IPS-NIHi7 (cell line): ENCODE data around the gene EBF4.
"Not testable (repeated sequence)": the region's sequence is repeated elsewhere in the genome, so short reads cannot be mapped to it uniquely, and the experiment has no call there.

Experiments
- DNase-seq: peaks from one replicate; pipeline ENCODE4 v3.0.0; 2012; ENCODE audit warnings: mixed read lengths; ENCODE audit errors: extremely low spot score

The EBF4 gene

DNA sequence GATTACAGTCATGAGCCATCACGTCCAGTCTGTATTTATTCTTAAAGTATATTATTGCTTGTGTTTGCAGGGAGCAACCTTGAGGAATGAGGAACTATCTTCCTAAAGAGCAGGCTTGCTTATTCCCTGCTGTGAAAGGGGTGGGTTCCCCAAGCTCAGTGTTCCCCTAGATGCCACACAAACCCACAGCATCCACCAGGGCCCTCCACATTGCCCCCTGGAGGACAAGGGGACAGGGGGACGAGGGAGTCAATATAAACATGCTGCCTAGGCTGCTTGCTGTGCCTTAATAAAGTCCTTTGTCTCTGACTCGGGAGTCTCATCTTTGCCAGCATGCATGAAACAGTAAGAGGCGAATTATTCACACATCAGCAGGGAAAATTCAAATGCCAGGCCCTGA, 20.6 kb upstream of the EBF4 start:
- DNase-seq: peak; percentile 46

DNA sequence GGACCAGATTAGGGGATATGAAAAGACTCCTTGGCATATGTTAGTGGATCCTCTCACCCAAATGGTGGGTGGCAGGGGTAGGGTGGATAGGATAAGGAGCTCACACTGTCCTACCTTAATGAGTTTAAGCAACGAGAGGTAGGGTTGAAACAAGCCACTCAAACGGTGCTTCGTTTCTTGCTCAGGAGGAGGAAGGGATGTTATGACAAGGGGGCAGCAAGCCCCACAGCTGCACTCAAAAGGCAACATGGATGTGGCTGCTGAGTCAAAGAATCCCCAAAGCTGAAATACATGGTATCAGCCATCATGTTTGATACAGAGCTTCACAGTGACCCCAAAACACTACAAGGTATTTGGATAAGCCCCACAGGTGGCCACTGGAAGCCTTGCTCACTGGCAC, 20.1 kb upstream of the EBF4 start:
- no peak for DNase-seq

DNA sequence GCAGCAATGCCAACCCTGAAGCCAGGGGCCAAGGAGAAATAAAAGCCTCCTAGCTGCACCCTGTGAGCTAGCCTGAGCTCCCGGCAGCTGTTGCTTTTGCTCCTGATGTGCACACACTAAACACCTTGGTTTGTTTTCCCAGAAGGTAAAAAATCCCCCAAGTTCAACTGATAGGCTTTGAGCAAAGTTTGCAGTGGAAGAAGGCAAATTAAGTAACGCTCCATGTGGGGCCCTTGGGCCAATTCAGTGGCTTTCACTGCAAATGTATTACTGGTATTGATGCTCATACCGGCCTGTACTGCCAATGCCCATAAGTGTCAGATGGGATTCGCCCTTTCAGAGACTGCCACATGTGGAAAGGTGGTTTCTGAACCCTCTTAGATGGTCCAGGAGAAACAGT, 19.1 kb upstream of the EBF4 start:
- DNase-seq: no peak

DNA sequence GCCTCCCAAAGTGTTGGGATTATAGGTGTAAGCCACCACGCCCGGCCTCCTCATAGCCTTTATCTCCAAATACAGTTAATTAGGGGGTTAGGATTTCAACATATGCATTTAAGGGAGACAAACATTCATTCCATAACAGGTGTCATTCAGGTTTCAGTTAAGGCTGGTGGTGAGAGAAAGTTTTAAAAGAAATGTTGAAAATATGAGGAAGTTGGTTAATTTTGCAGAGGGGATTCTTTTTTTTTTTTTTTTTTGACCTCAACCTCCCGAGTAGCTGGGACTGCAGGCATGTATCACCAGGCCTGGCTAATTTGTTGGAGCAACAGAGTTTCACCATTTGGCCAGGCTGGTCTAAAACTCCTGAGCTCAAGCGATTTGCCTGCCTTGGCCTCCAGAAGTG, 12.5 kb upstream of the EBF4 start:
- DNase-seq: no peak

DNA sequence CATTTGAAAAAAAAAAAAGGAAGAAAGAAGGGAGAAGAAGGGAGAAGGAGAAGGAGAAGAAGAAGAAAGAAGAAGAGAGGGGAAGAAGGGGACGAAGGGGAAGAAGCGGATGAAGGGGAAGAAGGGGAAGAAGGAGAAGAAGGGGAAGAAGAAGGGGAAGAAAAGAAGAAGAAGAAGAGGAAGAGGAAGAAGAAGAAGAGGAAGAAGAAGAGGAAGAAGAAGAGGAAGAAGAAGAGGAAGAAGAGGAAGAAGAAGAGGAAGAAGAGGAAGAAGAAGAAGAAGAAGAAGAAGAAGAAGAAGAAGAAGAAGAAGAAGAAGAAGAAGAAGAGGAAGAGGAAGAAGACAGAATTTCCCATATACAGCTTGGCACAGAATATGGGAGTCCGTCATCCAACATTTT, 10.5 kb upstream of the EBF4 start:
- not testable (repeated sequence) for DNase-seq

DNA sequence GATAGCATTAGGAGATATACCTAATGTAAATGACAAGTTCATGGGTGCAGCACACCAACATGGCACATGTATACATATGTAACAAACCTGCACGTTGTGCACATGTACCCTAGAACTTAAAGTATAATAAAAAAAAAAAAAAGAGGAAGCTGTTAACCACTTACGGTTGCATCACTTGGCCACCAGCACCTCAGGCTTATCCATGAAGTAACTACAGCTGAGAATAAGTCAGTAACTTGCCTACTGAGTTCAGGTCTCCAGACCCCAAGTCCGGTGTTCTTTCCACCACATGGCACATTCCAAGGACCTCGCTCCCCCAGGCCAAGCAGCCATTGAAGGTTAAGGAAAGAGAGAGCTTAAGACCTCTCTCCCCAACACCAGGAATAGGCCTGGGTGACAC, 7.8 kb upstream of the EBF4 start:
- not testable (repeated sequence) for DNase-seq

DNA sequence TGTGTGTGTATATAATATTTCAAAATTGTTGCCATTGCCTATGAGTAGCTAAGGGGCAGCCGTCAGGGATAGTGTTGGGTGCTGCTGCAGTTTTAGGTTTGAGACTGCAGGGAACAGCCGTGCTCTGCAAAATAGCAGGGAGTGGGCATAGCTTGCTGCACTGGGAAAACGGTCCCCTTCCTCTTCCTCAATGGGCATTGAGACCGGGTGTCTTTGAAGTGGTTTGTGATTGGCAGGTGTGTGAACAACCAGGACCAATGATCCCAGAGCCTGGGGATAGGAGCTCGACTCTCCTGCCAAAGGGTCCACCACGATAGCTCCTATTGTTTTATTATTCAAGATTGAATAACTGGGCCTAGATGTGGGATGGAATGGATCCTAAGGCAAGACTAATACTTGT, 5.1 kb upstream of the EBF4 start:
- DNase-seq: no peak

DNA sequence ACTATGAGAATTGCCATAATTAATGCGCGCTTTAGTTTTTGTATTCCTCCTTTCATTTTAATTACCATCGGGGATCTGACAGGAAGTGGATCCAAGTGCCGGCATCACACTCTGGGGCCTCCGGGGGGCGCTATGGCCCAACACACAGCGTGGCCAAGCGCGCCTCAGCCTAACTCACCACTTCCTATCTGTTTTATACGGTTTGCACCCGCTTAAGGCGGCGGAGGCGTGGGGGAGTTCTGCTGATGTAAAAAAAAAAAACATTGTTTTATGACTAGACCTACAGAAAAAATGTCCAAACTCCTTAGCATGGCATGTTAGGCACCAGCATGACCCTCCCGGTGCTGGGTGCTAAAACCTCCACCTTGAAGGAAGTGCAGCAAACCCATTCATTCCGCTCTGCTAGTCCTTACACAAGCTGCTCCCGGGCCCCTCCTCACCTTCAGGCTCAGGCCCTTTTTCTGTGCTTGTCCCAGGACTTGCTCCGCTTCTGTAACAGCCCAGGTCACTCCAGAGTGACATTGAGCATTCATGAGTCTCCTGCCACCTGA, 4.5 kb upstream of the EBF4 start:
- DNase-seq: peak; percentile 77

DNA sequence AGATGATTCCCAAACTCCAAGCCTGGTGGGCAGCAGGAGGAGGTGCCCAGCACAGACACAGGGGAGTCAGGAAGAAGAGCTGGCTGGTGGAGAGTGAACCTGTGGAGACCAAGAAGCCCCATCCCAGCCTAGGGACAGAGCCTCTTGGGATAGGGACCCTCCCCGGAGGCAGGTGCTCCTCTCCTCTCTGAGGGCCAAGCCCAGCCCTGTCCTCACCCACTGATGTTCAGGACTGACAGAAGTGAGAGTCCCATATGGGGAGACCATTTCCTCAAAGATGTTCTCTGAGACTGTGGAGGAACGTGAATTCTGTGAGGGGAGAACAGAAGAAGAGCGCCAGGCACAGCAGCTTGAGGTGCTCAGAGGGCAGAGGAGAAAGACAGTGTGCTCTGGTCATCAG, 2.4 kb upstream of the EBF4 start:
- no peak for DNase-seq

DNA sequence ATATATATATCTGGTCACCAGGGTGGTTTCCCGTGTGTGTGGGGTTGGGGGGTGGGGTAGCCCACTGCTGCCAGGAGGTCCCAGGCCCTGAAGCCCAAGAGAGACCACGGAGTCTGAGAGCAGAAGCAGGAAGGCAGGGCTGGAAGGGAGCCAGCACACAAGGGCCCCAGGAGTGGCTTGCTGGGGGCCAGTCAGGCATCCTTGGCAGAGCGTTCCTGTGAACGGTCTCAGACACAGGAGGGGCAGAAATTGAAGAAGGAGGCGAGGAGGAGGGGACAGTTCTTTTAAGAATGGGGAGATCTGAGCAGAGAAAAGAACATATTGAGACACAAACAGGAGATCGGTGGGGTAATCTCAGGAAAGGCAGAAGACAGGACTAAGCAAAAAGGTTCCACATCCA, 1.9 kb upstream of the EBF4 start:
- no peak for DNase-seq

DNA sequence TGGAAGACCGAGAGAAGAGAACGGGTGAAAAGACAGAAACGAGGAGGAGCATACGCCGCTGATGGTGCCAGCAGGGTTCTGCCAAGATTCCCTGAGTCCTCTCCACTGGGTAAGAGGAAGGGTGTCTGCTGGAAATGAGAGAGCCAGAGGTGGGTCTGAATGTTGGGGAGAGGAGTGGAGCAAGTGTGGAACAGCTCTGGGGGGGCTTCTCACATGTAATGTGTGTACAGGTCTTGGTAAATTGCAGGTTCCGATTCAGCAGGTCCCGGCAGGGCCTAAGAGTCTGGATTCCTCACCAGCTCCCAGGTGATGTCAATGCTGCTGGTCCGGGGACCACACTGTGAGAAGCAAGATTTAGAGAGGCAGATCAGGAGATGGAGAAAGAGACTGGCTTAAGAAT, 1.5 kb upstream of the EBF4 start:
- DNase-seq: no peak

DNA sequence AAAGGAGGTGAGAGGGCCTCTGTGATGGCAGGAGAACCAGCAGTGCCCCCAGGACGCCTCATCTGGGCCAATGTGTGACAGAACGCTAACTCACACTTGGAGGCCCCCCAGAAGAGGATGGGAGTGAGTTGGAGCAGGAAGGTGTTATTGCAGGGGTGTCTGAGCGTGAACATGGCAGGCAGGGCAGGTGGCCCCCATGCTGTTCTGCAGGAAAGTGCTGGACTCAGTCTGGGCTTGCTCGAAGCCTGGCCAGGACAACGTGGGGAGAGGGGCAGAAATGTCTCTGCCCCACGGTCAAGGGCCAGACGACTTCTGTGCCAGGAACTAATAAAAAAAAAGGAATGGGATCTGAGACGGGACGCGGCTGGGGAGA, 931 bp upstream of the EBF4 start:
- no peak for DNase-seq

DNA sequence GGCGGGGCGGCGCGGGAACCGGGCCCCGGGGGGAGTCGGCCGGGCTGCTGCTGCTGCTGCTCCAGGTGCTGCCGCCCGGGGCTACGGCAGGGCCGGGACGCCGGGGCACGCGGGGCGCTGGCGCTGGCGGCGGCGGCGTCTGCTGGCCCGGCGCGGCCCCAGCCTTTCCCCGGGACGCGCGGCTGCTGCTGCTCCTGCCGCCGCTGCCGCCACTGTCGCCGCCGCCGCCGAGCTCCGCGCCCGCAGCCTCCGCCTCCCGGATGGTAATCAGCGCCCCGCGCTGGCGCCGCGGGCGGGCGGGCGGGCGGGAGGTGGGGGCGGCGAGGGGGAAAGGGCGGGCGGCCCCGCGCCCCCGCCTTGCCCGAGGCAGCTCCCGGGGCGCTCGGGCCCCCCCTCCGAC, 306 bp downstream of the EBF4 start:
- no peak for DNase-seq

DNA sequence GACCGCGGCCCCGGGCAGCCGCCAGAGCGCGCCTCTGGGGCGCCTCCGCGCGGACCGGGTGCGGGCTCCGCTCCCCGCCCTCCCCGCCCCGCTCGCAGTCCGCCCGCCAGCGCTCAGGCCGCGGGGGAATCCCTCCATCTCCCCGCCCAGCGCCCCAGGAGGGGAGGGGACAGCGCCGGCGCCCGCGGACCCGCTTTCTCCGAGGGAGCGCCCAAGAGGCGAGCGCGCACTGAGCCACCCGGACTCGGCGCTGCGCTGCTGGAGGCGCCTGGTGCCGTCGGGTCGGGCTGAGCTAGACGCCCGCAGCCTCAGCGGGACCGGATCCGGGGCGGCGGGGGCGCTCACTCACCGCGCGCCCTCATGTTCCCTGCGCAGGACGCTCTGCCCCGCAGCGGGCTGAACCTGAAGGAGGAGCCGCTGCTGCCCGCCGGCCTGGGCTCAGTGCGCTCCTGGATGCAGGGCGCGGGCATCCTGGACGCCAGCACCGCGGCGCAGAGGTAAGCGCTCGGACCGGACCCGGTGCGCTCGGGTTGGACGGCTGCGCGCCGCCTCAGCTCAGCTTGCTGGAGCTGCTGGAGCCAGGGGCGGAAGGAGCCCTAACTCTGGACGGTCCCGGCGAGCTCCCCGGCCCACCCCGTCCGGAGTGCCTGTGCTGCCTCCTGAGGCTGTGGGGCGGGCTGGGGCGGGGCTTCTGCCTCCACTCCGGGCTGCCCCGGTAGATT, 867 bp downstream of the EBF4 start:
- DNase-seq: peak; percentile 51

DNA sequence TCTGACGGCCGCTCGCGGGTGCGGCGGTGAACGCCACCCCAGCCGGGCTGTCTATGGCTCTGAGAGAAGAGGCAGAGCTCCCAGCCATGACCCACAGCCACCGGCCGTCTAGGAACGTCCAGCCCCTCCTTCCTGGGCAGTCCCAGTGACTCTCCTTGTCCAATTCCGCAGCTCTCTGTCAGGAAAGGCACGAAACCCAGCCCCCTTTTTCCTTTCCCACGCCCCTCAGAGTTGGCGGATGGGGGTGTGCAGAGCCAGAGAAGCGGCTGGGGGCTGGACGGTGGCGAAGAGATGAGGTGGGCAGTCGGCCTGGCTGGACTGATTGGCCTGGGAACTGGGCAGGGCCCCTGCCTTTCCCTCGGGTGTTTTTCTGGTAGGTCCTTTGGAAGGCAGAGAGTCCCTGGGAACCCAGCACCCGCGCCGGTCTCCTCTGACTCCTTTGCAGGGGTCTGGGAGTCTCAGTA, 1.5 kb downstream of the EBF4 start:
- no peak for DNase-seq

DNA sequence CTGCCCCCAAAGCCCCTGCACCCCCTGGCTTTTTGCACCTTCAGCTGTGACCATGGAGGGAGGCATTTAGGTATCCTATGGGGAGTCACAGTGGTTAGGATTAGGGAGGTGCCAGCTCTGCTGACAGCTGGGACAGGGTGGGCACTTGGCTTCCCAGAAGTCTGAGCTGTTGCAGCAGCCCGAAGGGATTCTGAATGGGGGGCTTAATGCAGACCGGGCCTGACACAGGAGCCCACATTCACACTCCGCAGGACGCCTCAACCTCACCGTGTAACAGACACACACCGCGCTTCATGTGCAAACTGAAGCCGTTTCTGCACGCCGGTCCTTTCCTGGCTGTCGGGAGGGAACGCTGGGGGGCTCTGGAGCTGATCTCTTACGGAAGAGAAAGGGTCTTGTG, 1.9 kb downstream of the EBF4 start:
- DNase-seq: no peak

DNA sequence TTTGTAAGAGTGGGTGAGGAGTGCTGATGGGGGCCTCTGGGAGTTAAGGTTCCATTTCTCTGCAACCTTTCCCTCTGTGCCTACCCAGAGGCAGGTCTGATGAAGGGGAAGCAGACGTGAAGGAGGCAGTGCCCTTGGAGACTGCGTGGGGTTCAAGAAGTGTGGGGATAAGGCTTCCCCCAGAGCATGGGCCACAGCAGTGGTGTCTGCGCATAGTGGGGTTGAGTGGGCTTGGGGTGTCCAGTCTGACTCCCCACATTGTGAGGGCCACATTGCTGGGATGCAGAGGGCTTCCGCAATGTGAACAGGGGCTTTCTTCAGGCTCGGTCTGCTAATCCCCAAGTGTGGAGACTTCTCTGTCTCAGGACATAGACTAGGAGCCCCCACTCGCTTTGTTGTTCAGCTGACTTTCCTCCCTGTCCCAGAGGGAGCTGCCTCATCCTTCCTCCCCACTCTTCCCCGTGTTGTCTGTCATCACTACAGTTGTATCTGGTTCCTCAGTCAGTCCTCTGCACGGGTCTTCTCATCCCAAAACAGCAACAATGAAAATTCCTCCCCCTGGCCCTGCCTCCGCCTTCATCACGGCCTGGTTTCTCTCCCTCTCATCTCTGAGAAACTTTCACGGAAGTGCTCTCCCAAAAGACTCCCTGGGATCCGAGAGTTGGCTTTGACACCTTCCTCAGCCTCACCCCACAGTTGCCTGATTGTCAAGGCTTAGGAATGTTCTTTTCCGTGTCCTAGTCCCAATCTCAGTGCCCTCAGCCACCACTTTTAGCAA, 2.8 kb downstream of the EBF4 start:
- no peak for DNase-seq

DNA sequence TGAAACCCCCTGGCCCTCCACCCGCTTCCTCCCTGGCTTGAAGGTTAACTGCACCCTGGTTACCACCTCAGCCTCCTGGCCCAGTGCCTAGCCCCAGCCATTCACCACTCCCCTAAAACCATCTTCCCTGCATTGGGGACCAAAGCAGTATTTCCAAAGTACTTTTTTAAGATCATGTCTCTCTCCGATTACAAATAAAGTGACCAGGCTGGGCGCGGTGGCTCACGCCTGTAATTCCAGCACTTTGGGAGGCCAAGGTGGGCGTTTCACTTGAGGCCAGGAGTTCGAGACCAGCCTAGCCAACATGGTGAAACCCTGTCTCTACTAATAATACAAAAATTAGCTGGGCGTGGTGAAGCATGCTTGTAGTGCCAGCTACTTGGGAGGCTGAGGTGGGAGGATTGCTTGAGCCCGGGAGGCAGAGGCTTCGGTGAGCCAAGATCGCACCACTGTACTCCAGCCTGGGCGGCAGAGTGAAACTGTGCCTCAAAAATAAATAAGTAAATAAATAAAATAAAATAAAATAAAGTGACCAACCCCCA, 3.5 kb downstream of the EBF4 start:
- DNase-seq: not testable (repeated sequence)

DNA sequence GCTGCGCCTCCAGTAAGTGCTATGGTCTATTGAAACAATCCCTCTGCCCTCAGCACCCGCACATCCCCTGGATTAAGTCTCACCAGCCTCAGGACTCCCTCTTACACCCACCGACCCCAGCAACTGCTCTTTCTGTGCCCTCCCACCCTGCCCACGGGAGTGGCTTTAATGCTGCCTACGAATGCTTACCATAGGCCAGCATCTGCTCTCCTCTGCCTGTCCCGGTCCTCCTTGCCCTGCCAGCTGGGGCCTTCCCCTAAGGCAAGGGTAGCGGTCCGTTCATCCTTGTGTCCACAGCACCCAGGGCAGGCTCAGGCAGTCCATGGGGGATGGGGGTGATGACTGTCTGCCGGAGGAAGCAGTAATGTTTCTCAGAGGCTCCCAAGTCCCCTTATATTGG, 4.1 kb downstream of the EBF4 start:
- no peak for DNase-seq

DNA sequence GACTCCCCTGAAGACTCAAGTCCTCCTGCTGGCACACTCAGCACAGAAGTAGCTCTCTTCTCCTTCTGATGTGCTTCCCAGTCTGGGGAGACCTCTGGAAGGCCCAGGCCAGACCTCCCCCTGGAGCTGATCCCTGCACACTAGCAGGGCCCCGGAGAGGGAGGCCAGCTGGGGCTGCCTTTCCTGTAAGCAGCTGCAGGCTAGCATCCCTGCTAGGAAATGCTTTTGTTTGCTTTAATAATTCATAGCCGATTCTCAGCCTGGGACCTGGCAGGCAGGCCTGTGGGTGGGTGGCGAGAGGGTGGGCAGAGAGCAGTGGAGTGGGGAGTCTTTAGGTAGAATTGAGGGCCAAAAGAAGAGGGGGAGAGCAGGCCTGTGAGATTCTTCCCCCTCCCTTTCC, 5.2 kb downstream of the EBF4 start:
- no peak for DNase-seq

DNA sequence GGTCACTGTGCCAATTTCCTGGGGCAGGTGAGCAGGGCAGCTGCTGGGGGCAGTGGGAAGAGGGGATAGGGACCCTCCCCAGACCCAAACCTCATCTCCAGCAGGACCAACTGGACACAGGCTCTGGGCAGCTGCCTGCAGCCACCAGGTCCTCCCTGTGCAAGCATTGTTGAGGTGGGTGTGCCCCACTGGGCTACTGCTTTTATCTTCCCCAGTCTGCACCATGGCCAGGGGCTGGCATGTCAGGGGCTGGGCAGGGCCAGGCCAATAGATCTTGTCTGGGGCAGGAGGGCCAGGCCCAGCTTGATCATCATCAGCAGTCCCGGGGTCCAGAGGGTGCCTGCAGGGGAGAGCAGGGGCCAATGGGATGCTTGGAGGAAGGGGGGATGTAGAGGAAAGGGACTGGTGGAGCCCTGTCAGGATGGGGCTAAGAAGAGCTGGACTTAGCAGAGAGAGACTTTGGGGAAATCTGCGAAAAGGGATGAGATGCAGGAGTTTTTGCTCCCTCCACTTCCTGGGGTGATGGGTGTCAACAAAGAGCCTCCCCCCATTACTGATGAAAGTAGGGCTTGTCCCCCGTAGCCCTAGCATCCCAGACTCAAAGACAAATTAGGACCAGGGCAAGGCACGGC, 5.7 kb downstream of the EBF4 start:
- no peak for DNase-seq

DNA sequence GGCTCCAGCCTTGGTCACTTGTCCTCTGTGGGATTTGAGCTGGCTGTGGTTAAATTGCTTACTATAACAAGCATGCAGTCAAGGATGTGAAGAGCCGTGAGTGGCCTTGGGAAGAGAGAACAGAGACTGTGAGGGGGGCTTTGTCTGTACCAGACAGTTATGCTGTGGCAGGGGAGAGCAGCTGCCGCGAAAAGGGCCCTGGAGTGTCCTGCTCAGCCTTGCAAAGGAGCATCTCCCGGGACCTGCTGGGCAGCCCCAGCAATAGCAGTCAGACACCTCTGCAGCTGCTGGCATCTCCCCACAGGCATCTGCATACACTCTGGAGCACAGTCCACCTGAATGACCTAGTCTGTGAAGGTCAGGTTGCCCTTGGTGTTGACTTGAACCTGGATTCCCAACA, 6.3 kb downstream of the EBF4 start:
- no peak for DNase-seq
